Kidney epithelial cell (primary cell): Measurements from ENCODE around the gene FSCN2. TPM values are rescaled to one million over a fixed set of nuclear protein-coding genes. Genes with fewer than 3 reads are reported as not detected.

Experiments used
- DNase-seq: peaks from one replicate; pipeline ENCODE4 v3.0.0-alpha.2; 2010; ENCODE audit warnings: low read depth
- H3K27me3 ChIP-seq: 2 replicates; pipeline ENCODE4 v1.6.0; 2011; ENCODE audit warnings: low read length; ENCODE audit not compliant: control insufficient read depth, insufficient read depth
- H3K36me3 ChIP-seq: 2 replicates; pipeline ENCODE4 v1.5.1; 2011; ENCODE audit warnings: low read length; ENCODE audit not compliant: control insufficient read depth, insufficient read depth
- H3K4me3 ChIP-seq: 2 replicates; pipeline ENCODE4 v1.5.1; 2011; ENCODE audit warnings: low read depth, mild to moderate bottlenecking, control low read depth, low read length
- total RNA-seq: library from RNA; depleted of rRNA; stranded (reverse); fragments of >200 nt; gene quantifications from 2 replicates; pipeline ENCODE4 v1.2.3, GENCODE V29; 2015
- TF ChIP-seq, protein P1 (sequence below): IDR thresholded peaks from 2 replicates; pipeline ENCODE4 v1.5.1; 2011; ENCODE audit warnings: mild to moderate bottlenecking, moderate library complexity, low read length, control low read depth, inconsistent platforms; ENCODE audit not compliant: insufficient read depth, poor library complexity, severe bottlenecking

The FSCN2 gene
- total RNA-seq, 1 donor from 2014 or later = 0.29 TPM

DNA sequence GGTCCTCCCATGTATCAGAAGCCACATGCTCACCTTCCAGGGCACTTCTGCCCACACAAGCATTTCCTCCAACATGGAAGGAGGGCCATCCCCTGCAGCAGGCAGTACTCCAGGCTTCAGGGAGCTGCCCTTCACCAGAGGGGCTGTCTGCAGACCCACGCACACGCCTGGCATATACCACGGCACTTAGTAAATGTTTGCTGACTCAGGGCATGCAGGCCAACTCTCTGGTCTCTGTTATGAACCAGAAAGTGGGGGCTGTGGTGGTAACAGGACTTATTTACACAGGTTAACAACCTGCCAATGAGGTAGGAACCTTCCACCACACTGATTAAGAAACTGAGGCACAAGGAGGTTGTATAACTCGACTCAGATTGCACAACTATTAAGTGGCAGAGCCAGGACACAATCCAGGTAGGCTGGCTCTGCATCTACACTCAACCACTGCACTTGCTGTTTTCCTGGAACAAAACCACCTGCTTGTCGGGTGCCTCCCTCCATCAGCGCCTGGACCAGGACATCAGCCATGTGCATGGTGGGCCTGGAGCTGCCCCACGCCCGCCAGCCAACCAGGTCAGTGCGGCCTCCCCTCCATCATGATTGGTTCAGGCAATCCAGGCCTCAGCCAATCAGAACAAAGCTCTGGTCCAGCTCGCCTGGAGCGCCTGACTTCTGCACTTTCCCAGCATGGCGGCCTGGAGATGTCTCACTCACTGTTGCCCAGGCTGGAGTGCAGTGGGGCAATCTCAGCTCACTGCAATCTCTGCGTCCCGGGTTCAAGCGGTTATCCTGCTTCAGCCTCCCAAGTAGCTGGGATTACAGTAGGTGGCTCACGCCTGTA, 34.8 kb upstream of the FSCN2 start:
- peaks cover 23% of the 10 kb centered on the region for H3K27me3 ChIP-seq
- TF ChIP-seq, protein P1, sequence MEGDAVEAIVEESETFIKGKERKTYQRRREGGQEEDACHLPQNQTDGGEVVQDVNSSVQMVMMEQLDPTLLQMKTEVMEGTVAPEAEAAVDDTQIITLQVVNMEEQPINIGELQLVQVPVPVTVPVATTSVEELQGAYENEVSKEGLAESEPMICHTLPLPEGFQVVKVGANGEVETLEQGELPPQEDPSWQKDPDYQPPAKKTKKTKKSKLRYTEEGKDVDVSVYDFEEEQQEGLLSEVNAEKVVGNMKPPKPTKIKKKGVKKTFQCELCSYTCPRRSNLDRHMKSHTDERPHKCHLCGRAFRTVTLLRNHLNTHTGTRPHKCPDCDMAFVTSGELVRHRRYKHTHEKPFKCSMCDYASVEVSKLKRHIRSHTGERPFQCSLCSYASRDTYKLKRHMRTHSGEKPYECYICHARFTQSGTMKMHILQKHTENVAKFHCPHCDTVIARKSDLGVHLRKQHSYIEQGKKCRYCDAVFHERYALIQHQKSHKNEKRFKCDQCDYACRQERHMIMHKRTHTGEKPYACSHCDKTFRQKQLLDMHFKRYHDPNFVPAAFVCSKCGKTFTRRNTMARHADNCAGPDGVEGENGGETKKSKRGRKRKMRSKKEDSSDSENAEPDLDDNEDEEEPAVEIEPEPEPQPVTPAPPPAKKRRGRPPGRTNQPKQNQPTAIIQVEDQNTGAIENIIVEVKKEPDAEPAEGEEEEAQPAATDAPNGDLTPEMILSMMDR = no peak
- no peaks in the 10 kb centered on the region for H3K36me3 ChIP-seq
- DNase-seq = no peak
- no peak overlapping the region for H3K4me3 ChIP-seq

DNA sequence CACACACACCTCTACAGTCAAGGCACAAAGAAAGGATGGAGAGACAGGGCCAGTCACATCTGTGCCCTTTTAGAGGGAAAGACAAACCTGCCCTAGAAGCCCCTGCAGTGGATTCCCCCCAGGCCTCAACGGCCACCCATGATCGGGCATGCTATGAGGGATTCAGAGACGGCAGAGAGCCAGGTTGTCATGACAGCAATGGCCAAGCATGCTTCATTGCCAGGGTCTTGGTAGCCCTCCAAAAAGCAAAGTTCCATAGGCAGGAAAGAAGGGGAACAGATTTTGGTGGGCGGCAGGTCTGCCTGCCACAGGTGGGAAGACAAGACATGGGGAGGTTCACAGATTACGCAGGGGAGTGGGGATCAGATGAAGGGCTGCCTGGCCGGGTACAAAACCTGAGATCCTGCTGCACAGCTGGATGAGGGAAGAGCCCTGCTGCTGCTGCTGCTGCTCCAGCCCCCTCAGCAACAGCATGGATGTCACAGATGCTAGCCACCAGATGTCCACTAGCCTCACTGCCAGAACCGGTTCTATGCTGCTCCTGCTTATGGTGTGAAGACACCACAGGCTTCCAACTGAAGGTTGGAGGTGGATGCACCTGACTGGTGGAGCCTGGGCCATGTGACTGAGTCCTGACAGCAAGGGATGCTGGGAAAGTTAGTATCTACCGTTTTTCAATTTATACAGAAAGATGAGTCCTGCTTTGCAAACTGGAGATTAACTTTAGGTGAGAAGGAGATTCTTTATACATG, 33.4 kb upstream of the FSCN2 start:
- no peak overlapping the region for H3K4me3 ChIP-seq
- DNase-seq = no peak
- TF ChIP-seq, protein P1 = no peak
- no peaks in the 10 kb centered on the region for H3K36me3 ChIP-seq
- peaks cover 32% of the 10 kb centered on the region for H3K27me3 ChIP-seq

DNA sequence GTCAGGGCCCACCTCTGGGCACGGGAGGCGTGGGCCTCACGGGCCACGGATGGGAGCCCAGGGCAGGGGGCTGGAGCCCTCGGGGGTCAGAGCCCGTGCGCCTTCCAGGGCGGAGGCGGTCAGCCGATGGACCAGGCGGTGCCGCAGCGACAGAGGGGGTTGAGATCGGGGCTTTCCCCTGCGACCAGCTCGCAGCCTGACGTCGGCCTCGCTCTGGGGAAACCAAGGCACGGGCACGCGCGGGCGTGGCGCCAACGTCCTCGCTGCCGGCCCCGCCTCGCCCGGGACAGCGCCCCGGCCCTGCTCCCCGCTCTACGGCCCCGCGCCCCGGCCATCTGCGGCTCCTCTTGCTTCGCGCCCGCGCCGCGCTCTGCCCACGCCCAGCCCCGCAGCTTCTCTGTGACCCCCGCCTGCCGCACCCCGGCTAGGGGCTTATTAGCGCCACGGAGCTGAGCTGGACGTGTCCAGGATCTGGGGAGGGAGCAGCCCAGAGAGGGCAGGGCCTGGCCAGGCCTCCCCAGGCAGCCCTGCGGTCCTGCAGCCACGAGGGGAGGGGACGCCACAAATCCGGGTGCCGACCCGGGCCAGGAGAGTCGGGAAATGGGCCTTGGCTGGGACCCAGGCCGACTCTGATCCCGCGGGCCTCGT, 29.1 kb upstream of the FSCN2 start:
- H3K27me3 ChIP-seq = peaks cover 20% of the 10 kb centered on the region
- no peaks in the 10 kb centered on the region for H3K36me3 ChIP-seq
- TF ChIP-seq, protein P1 = no peak
- DNase-seq = no peak
- H3K4me3 ChIP-seq = no peak overlapping the region

DNA sequence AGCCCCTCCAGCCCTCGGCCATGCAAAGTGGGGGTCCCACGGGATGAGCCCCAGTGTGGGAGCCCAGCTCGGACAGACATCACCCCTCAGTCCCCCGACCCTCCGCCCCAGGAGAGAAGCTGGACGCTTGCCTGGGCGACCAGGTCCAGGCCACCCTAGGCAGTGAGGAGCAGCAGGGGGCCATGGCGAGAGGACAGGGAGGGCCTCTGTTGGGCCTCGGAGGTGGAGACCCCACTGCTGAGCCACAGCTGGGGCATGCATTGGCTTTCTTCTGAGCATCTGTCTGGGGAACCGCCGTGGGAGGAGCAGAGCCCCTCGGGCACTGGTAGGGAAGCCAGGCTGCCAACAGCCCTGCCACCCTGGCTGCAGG, 28.6 kb upstream of the FSCN2 start:
- H3K4me3 ChIP-seq = no peak overlapping the region
- DNase-seq = no peak
- TF ChIP-seq, protein P1 = no peak
- peaks cover 20% of the 10 kb centered on the region for H3K27me3 ChIP-seq
- no peaks in the 10 kb centered on the region for H3K36me3 ChIP-seq

DNA sequence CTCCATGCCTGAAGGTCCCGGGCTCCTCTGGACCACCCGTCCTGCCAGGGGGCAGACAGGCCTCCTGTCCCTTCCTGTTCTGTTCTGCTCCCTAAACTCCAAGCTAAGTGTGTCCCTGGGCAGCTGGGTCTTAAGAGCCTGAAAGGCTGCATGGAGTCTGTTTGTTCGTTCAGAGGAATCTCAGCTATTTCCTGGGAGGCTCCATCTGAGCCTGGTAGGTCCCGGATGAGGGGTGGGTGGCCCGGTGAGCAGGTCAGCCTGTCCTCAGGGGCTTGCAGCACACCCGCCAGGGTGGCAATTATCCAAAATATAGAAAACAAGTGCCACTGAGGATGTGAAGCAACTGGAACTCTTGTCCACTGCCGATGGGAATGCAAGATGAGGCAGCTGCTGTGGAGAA, 28.1 kb upstream of the FSCN2 start:
- peaks cover 16% of the 10 kb centered on the region for H3K27me3 ChIP-seq
- no peaks in the 10 kb centered on the region for H3K36me3 ChIP-seq
- no peak overlapping the region for H3K4me3 ChIP-seq
- TF ChIP-seq, protein P1 = no peak
- no peak for DNase-seq
